ENCODE measurements around the gene IZUMO3.

The IZUMO3 gene

DNA sequence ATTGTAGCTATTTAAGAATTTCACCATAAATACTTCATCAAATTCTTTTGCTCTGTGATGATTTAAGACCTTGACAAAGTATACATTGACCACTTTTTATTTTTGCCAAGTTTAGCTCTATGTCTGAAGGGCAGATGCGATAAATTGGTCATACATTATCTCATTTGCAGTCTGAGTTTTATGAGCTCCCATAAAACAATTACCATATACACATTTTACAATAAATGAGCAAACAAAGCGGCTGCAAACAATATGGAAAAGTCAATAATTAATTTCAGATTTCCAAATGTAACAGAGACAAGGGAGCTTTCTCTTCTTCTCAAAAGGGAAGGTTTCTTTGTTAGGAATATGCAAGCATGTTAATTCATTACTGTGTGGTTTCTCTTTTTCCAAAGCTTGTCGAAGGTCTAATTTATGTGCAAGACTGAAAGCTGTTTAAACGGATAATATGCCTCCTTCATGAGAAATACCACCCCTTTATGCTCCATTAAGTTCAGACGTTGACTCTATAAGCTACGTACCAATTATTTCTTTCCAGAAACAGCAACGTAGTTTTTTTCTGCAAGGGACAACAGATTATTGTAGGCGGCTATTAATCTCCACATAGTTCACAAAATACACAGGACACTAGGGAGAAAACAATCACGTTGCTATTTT lies 7.0 kb upstream of the IZUMO3 start:
- Histone ChIP-seq H3K27me3 (replicated peaks; ENCODE audit: control insufficient read depth, insufficient read depth, low read length, poor library complexity, severe bottlenecking) (no peaks in the 10 kb centered on the region), H3K9me3 (ENCODE audit: control insufficient read depth, low read length) (no peaks in the 10 kb centered on the region), H3K27ac (ENCODE audit: insufficient read depth, low read length, poor library complexity, severe bottlenecking) (no peak overlapping the region), H3K36me3 (ENCODE audit: control insufficient read depth, insufficient read depth, low read length) (no peaks in the 10 kb centered on the region), H3K4me1 (ENCODE audit: control insufficient read depth, insufficient read depth, low read length, poor library complexity, severe bottlenecking) (no peaks in the 10 kb centered on the region), H3K4me3 (ENCODE audit: insufficient read depth, low read depth, low read length, poor library complexity, severe bottlenecking) (no peak overlapping the region)
- no peak for DNase-seq

DNA sequence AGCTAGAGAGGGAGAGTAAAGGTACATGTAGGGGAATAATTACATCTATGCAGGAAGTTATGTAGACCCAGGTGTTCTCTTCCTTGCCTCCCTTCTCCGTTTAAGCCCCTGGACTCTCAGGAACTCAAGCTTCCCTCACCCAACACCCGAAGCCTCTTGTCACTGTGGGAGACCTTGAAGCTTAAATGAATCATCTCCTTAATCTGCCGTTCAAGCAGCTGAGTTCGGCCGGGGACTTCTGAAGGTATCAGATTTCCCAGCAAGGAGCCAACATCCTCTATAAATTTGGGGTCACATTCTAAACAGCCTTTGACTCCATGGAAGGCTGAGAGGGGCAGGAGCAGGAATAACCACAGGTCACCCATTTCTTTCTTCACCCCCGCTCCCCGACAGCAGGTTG lies 412 bp downstream of the IZUMO3 start:
- Histone ChIP-seq H3K4me1 (ENCODE audit: control insufficient read depth, insufficient read depth, low read length, poor library complexity, severe bottlenecking) (no peaks in the 10 kb centered on the region), H3K27ac (ENCODE audit: insufficient read depth, low read length, poor library complexity, severe bottlenecking) (no peak overlapping the region), H3K27me3 (replicated peaks; ENCODE audit: control insufficient read depth, insufficient read depth, low read length, poor library complexity, severe bottlenecking) (no peaks in the 10 kb centered on the region), H3K36me3 (ENCODE audit: control insufficient read depth, insufficient read depth, low read length) (no peaks in the 10 kb centered on the region), H3K4me3 (ENCODE audit: insufficient read depth, low read depth, low read length, poor library complexity, severe bottlenecking) (no peak overlapping the region), H3K9me3 (ENCODE audit: control insufficient read depth, low read length) (no peaks in the 10 kb centered on the region)
- no peak for DNase-seq

GRCh38 chr9:24518545-24518944 lies 27.2 kb downstream of the IZUMO3 start:
- Histone ChIP-seq H3K27me3 (replicated peaks; ENCODE audit: control insufficient read depth, insufficient read depth, low read length, poor library complexity, severe bottlenecking) (no peaks in the 10 kb centered on the region), H3K36me3 (ENCODE audit: control insufficient read depth, insufficient read depth, low read length) (no peaks in the 10 kb centered on the region), H3K27ac (ENCODE audit: insufficient read depth, low read length, poor library complexity, severe bottlenecking) (no peak overlapping the region), H3K9me3 (ENCODE audit: control insufficient read depth, low read length) (no peaks in the 10 kb centered on the region), H3K4me1 (ENCODE audit: control insufficient read depth, insufficient read depth, low read length, poor library complexity, severe bottlenecking) (no peaks in the 10 kb centered on the region), H3K4me3 (ENCODE audit: insufficient read depth, low read depth, low read length, poor library complexity, severe bottlenecking) (no peak overlapping the region)
- no peak for DNase-seq

GRCh38 chr9:24516463-24516862 lies 29.2 kb downstream of the IZUMO3 start:
- H3K4me1 ChIP-seq (ENCODE audit: control insufficient read depth, insufficient read depth, low read length, poor library complexity, severe bottlenecking), result no peaks in the 10 kb centered on the region
- H3K9me3 ChIP-seq (ENCODE audit: control insufficient read depth, low read length), result no peaks in the 10 kb centered on the region
- no peaks in the 10 kb centered on the region for H3K36me3 ChIP-seq (ENCODE audit: control insufficient read depth, insufficient read depth, low read length)
- H3K27me3 ChIP-seq (replicated peaks; ENCODE audit: control insufficient read depth, insufficient read depth, low read length, poor library complexity, severe bottlenecking), result no peaks in the 10 kb centered on the region
- H3K4me3 ChIP-seq (ENCODE audit: insufficient read depth, low read depth, low read length, poor library complexity, severe bottlenecking), result no peak overlapping the region
- no peak for DNase-seq
- H3K27ac ChIP-seq (ENCODE audit: insufficient read depth, low read length, poor library complexity, severe bottlenecking), result no peak overlapping the region

- no peaks in the 10 kb centered on the region for H3K27me3 ChIP-seq (replicated peaks; ENCODE audit: control insufficient read depth, insufficient read depth, low read length, poor library complexity, severe bottlenecking)
- H3K4me3 ChIP-seq (ENCODE audit: insufficient read depth, low read depth, low read length, poor library complexity, severe bottlenecking), result no peak overlapping the region
- H3K9me3 ChIP-seq (ENCODE audit: control insufficient read depth, low read length), result no peaks in the 10 kb centered on the region
- no peak overlapping the region for H3K27ac ChIP-seq (ENCODE audit: insufficient read depth, low read length, poor library complexity, severe bottlenecking)
- no peak for DNase-seq
- no peaks in the 10 kb centered on the region for H3K36me3 ChIP-seq (ENCODE audit: control insufficient read depth, insufficient read depth, low read length)
- no peaks in the 10 kb centered on the region for H3K4me1 ChIP-seq (ENCODE audit: control insufficient read depth, insufficient read depth, low read length, poor library complexity, severe bottlenecking)
Measured at GRCh38 chr9:24509850-24510249, 35.8 kb downstream of the IZUMO3 start.

DNA sequence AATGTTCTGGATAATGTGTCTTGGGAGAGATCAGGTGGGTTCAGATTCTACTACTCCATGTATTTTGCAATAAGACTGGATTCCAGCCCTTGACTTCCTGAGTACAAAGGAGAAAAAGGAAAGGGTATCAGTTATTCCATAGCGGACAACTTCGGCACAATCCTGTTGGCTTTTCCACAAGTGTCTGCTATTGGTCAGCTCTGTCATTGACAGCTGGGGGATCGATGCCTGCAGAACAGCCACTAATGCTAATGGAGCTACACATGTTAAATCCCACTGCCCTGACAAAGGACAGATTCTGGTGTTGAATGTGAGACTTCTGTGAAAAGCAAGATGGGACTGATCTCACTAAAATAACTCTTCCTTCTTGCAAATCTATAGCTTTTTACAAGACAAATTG lies 41.2 kb downstream of the IZUMO3 start:
- DNase-seq, result no peak
- Histone ChIP-seq H3K9me3 (ENCODE audit: control insufficient read depth, low read length) (no peaks in the 10 kb centered on the region), H3K4me1 (ENCODE audit: control insufficient read depth, insufficient read depth, low read length, poor library complexity, severe bottlenecking) (no peaks in the 10 kb centered on the region), H3K27me3 (replicated peaks; ENCODE audit: control insufficient read depth, insufficient read depth, low read length, poor library complexity, severe bottlenecking) (no peaks in the 10 kb centered on the region), H3K36me3 (ENCODE audit: control insufficient read depth, insufficient read depth, low read length) (no peaks in the 10 kb centered on the region), H3K27ac (ENCODE audit: insufficient read depth, low read length, poor library complexity, severe bottlenecking) (no peak overlapping the region), H3K4me3 (ENCODE audit: insufficient read depth, low read depth, low read length, poor library complexity, severe bottlenecking) (no peak overlapping the region)

DNA sequence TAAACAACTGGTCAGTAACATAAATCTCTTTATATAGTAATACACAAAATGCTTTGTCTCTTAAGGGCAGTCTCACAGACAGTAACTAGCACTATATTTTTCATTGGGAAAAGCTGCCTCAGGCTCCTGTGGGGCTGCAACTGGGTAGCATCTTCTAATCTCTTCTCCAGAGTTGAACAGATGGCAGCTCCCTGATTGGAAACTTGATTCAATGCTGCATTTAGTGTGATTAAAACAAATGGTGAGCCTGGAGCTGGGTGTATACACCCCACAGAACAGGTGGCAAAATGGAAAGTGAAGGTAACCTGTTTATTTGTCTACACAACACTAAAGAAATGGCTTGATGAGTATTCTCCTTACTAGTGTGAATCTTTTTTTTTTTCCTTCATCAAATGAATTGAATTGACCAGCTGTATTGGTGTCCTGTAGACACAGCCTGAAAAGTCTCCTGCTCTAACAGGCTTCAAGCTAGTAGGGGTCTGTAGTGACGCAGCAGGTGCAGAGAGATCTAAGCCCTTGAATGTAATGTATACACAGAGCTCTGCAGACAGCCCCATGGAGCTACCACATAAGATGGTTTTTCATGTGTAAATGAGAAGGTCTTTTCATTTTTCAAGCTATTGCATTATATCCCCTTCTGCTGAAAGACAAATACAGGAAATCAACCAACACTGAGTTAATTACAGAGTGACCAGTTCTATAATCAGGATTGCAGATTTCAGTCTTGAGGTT lies 43.3 kb downstream of the IZUMO3 start:
- H3K36me3 ChIP-seq (ENCODE audit: control insufficient read depth, insufficient read depth, low read length), result no peaks in the 10 kb centered on the region
- DNase-seq, result no peak
- H3K27ac ChIP-seq (ENCODE audit: insufficient read depth, low read length, poor library complexity, severe bottlenecking), result no peak overlapping the region
- H3K4me1 ChIP-seq (ENCODE audit: control insufficient read depth, insufficient read depth, low read length, poor library complexity, severe bottlenecking), result no peaks in the 10 kb centered on the region
- no peaks in the 10 kb centered on the region for H3K9me3 ChIP-seq (ENCODE audit: control insufficient read depth, low read length)
- no peak overlapping the region for H3K4me3 ChIP-seq (ENCODE audit: insufficient read depth, low read depth, low read length, poor library complexity, severe bottlenecking)
- no peaks in the 10 kb centered on the region for H3K27me3 ChIP-seq (replicated peaks; ENCODE audit: control insufficient read depth, insufficient read depth, low read length, poor library complexity, severe bottlenecking)

- Histone ChIP-seq H3K4me3 (ENCODE audit: insufficient read depth, low read depth, low read length, poor library complexity, severe bottlenecking) (no peak overlapping the region), H3K27me3 (replicated peaks; ENCODE audit: control insufficient read depth, insufficient read depth, low read length, poor library complexity, severe bottlenecking) (no peaks in the 10 kb centered on the region), H3K36me3 (ENCODE audit: control insufficient read depth, insufficient read depth, low read length) (no peaks in the 10 kb centered on the region), H3K9me3 (ENCODE audit: control insufficient read depth, low read length) (no peaks in the 10 kb centered on the region), H3K27ac (ENCODE audit: insufficient read depth, low read length, poor library complexity, severe bottlenecking) (no peak overlapping the region), H3K4me1 (ENCODE audit: control insufficient read depth, insufficient read depth, low read length, poor library complexity, severe bottlenecking) (no peaks in the 10 kb centered on the region)
- no peak for DNase-seq
Measured at GRCh38 chr9:24500761-24501160, 44.9 kb downstream of the IZUMO3 start.

DNA sequence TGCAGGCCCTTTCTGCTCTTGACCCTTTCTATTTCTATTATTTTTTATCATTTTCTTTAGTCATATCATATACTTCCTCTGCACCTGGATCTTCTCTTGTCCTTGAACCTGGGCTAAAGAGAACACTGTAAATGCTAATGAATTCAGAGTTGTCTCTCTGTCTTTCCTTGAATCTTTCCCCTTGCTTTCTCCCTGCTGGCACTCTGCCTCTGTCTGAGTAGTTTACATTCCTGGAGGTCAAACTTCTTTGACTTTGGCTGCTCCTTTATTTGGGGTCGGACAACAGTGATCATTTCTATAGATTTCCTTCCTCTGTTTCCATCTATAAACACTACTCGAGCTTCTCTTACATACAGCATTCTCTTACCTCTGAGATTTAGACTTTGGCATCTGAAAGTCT lies 47.1 kb downstream of the IZUMO3 start:
- no peaks in the 10 kb centered on the region for H3K27me3 ChIP-seq (replicated peaks; ENCODE audit: control insufficient read depth, insufficient read depth, low read length, poor library complexity, severe bottlenecking)
- H3K9me3 ChIP-seq (ENCODE audit: control insufficient read depth, low read length), result no peaks in the 10 kb centered on the region
- H3K4me1 ChIP-seq (ENCODE audit: control insufficient read depth, insufficient read depth, low read length, poor library complexity, severe bottlenecking), result no peaks in the 10 kb centered on the region
- no peak for DNase-seq
- H3K27ac ChIP-seq (ENCODE audit: insufficient read depth, low read length, poor library complexity, severe bottlenecking), result no peak overlapping the region
- no peak overlapping the region for H3K4me3 ChIP-seq (ENCODE audit: insufficient read depth, low read depth, low read length, poor library complexity, severe bottlenecking)
- no peaks in the 10 kb centered on the region for H3K36me3 ChIP-seq (ENCODE audit: control insufficient read depth, insufficient read depth, low read length)

DNA sequence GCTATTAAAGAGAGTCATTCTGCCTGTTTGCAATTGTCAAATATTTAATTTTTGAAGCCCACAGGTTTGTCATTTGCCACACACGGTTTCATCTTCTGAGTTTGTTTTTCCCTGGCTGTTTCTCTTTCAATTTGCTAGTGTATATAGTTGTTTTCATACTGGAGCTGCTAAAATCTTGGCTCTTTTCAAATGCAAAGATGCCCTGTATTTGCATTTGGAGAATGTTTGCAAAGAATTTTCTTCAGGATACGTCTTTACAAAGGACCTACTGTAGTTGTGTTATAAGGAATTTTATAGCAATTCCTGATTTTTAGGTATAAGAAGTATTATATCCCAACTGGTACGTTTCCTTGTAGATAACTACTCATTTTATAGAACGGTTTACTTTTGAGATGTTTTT lies 48.0 kb downstream of the IZUMO3 start:
- H3K4me1 ChIP-seq (ENCODE audit: control insufficient read depth, insufficient read depth, low read length, poor library complexity, severe bottlenecking), result no peaks in the 10 kb centered on the region
- H3K9me3 ChIP-seq (ENCODE audit: control insufficient read depth, low read length), result no peaks in the 10 kb centered on the region
- no peak for DNase-seq
- no peak overlapping the region for H3K27ac ChIP-seq (ENCODE audit: insufficient read depth, low read length, poor library complexity, severe bottlenecking)
- no peak overlapping the region for H3K4me3 ChIP-seq (ENCODE audit: insufficient read depth, low read depth, low read length, poor library complexity, severe bottlenecking)
- no peaks in the 10 kb centered on the region for H3K27me3 ChIP-seq (replicated peaks; ENCODE audit: control insufficient read depth, insufficient read depth, low read length, poor library complexity, severe bottlenecking)
- no peaks in the 10 kb centered on the region for H3K36me3 ChIP-seq (ENCODE audit: control insufficient read depth, insufficient read depth, low read length)

Data from effector memory CD4-positive, alpha-beta T cell (primary cell).